H9 (cell line): Measurements from ENCODE around the gene TRMT112. TPM values are rescaled to one million over a fixed set of nuclear protein-coding genes. Genes with fewer than 3 reads are reported as not detected.

ENCODE experiments used
- DNase-seq: peaks from one replicate; pipeline ENCODE4 v3.0.0-alpha.2; 2017
- H2AFZ ChIP-seq: one replicate; pipeline ENCODE4 v1.6.1; 2013; ENCODE audit warnings: mild to moderate bottlenecking, low read length, control low read depth, moderate library complexity
- H2AK5ac ChIP-seq: 2 replicates; pipeline ENCODE4 v1.6.1; 2013; ENCODE audit warnings: low read length, control low read depth, mixed read lengths; ENCODE audit not compliant: insufficient read length
- H2BK120ac ChIP-seq: one replicate; pipeline ENCODE4 v1.6.1; 2013; ENCODE audit warnings: low read depth, mild to moderate bottlenecking, low read length, control low read depth, inconsistent platforms; ENCODE audit not compliant: poor library complexity, severe bottlenecking
- H2BK12ac ChIP-seq: 2 replicates; pipeline ENCODE4 v1.6.1; 2013; ENCODE audit warnings: low read length, control low read depth, mixed read lengths, low read depth; ENCODE audit not compliant: insufficient read length
- H2BK15ac ChIP-seq: 2 replicates; pipeline ENCODE4 v1.6.1; 2013; ENCODE audit warnings: low read depth, low read length, control low read depth
- H2BK20ac ChIP-seq: one replicate; pipeline ENCODE4 v1.6.1; 2013; ENCODE audit warnings: low read depth, mild to moderate bottlenecking, low read length, control low read depth, inconsistent platforms; ENCODE audit not compliant: poor library complexity, severe bottlenecking
- H2BK5ac ChIP-seq: 2 replicates; pipeline ENCODE4 v1.6.1; 2013; ENCODE audit warnings: low read length, control low read depth, mixed read lengths; ENCODE audit not compliant: insufficient read length
- H3K14ac ChIP-seq: 2 replicates; pipeline ENCODE4 v1.6.1; 2013; ENCODE audit warnings: low read length, control low read depth; ENCODE audit not compliant: insufficient read depth
- H3K18ac ChIP-seq: 2 replicates; pipeline ENCODE4 v1.6.1; 2013; ENCODE audit warnings: low read depth, mild to moderate bottlenecking, mixed read lengths, low read length, control low read depth; ENCODE audit not compliant: insufficient read length
- H3K23ac ChIP-seq: 2 replicates; pipeline ENCODE4 v1.6.1; 2013; ENCODE audit warnings: low read length, control low read depth, mixed read lengths, low read depth; ENCODE audit not compliant: insufficient read length
- H3K23me2 ChIP-seq: 2 replicates; pipeline ENCODE4 v1.6.1; 2013; ENCODE audit warnings: low read depth, mild to moderate bottlenecking, mixed read lengths, low read length, control low read depth; ENCODE audit not compliant: insufficient read length, poor library complexity, severe bottlenecking
- H3K27ac ChIP-seq: 2 replicates; pipeline ENCODE4 v1.5.1; 2013; ENCODE audit warnings: low read length, control low read depth, mixed read lengths, low read depth; ENCODE audit not compliant: insufficient read length
- H3K27me3 ChIP-seq: 2 replicates; pipeline ENCODE4 v1.6.1; 2013; ENCODE audit warnings: low read length, control low read depth, inconsistent platforms; ENCODE audit not compliant: insufficient read depth
- H3K4ac ChIP-seq: 2 replicates; pipeline ENCODE4 v1.6.1; 2013; ENCODE audit warnings: low read depth, mild to moderate bottlenecking, control low read depth, inconsistent platforms, low read length, moderate library complexity
- H3K4me1 ChIP-seq: 2 replicates; pipeline ENCODE4 v1.6.1; 2013; ENCODE audit warnings: low read length, control low read depth, inconsistent platforms; ENCODE audit not compliant: insufficient read depth
- H3K4me2 ChIP-seq: 2 replicates; pipeline ENCODE4 v1.6.1; 2013; ENCODE audit warnings: low read length, control low read depth, mixed read lengths; ENCODE audit not compliant: insufficient read length, insufficient read depth
- H3K56ac ChIP-seq: 2 replicates; pipeline ENCODE4 v1.6.1; 2013; ENCODE audit warnings: low read depth, mild to moderate bottlenecking, mixed read lengths, low read length, control low read depth; ENCODE audit not compliant: insufficient read length
- H3K79me1 ChIP-seq: 2 replicates; pipeline ENCODE4 v1.6.1; 2013; ENCODE audit warnings: low read depth, mild to moderate bottlenecking, moderate library complexity, low read length, control low read depth, inconsistent platforms; ENCODE audit not compliant: insufficient read depth, poor library complexity, severe bottlenecking
- H3K79me2 ChIP-seq: 2 replicates; pipeline ENCODE4 v1.6.1; 2013; ENCODE audit warnings: low read length, control low read depth, inconsistent platforms; ENCODE audit not compliant: insufficient read depth
- H3K9ac ChIP-seq: 2 replicates; pipeline ENCODE4 v1.6.1; 2013; ENCODE audit warnings: low read length, control low read depth, mixed read lengths; ENCODE audit not compliant: insufficient read length; ENCODE audit errors: extremely low read depth
- H3K9me3 ChIP-seq: one replicate; pipeline ENCODE4 v1.6.1; 2013; ENCODE audit warnings: low read depth, low read length, inconsistent platforms; ENCODE audit not compliant: control insufficient read depth
- H3T11ph ChIP-seq: one replicate; pipeline ENCODE4 v1.6.1; 2013; ENCODE audit warnings: mild to moderate bottlenecking, low read length, control low read depth, inconsistent platforms
- H4K20me1 ChIP-seq: one replicate; pipeline ENCODE4 v1.6.1; 2013; ENCODE audit not compliant: control insufficient read depth, insufficient read length, insufficient read depth
- H4K5ac ChIP-seq: 2 replicates; pipeline ENCODE4 v1.6.1; 2013; ENCODE audit warnings: low read depth, mild to moderate bottlenecking, mixed read lengths, low read length, control low read depth; ENCODE audit not compliant: insufficient read length
- H4K8ac ChIP-seq: replicated peaks from 2 replicates; pipeline ENCODE4 v1.6.1; 2013; ENCODE audit warnings: low read length, control low read depth, mixed read lengths, low read depth; ENCODE audit not compliant: insufficient read length
- H4K91ac ChIP-seq: 2 replicates; pipeline ENCODE4 v1.6.1; 2013; ENCODE audit warnings: low read depth, mild to moderate bottlenecking, moderate library complexity, mixed read lengths, low read length, control low read depth; ENCODE audit not compliant: insufficient read length
- H3K27ac Mint-ChIP-seq, 3 experiments: 2 replicates in 2 of 3; 3 replicates in 1 of 3; pipeline ENCODE4 v1.8.0; 2020 to 2021; ENCODE audit warnings: mixed read lengths in 3 of 3, mild to moderate bottlenecking in 1 of 3, moderate library complexity in 1 of 3
- H3K27me3 Mint-ChIP-seq: 2 replicates; pipeline ENCODE4 v1.8.0; 2021; ENCODE audit warnings: low read depth, mild to moderate bottlenecking, moderate library complexity, mixed read lengths
- H3K36me3 Mint-ChIP-seq, 3 experiments: 2 replicates in 2 of 3; 3 replicates in 1 of 3; pipeline ENCODE4 v1.8.0; 2020 to 2021; ENCODE audit warnings: low read depth in 3 of 3, mixed read lengths in 3 of 3; ENCODE audit not compliant: insufficient read depth in 1 of 3
- H3K4me1 Mint-ChIP-seq, 2 experiments: 2 replicates each; pipeline ENCODE4 v1.8.0; 2020; ENCODE audit warnings: mixed read lengths in 2 of 2
- H3K4me3 Mint-ChIP-seq, 2 experiments: 2 replicates in 1 of 2; 3 replicates in 1 of 2; pipeline ENCODE4 v1.8.0; 2020 to 2021; ENCODE audit warnings: mild to moderate bottlenecking in 2 of 2, mixed read lengths in 2 of 2, moderate library complexity in 1 of 2
- H3K9me3 Mint-ChIP-seq, 2 experiments: 2 replicates in 1 of 2; 3 replicates in 1 of 2; pipeline ENCODE4 v1.8.0; 2020; ENCODE audit warnings: mild to moderate bottlenecking in 2 of 2, mixed read lengths in 2 of 2, moderate library complexity in 1 of 2
- WGBS: extraction: QIAGEN DNeasy Blood & Tissue Kit; methylation state at CpG from one replicate; pipeline ENCODE4 v1.1.7; 2013; ENCODE audit warnings: missing lambda C conversion rate, low lambda C conversion rate, mixed read lengths; ENCODE audit not compliant: insufficient read length; ENCODE audit errors: extremely low coverage; 5-methylcytosine and 5-hydroxymethylcytosine counted together
- total RNA-seq: library from RNA; stranded (reverse); gene quantifications from 2 replicates; pipeline ENCODE4 v1.2.1, GENCODE V29; 2021
- TF ChIP-seq, protein P1 (sequence below): fragments of 200-600 bp; sonication (generic); conservative IDR thresholded peaks from 3 replicates; pipeline ENCODE4 v1.8.0; 2021; ENCODE audit warnings: antibody characterized with exemption, mild to moderate bottlenecking

The TRMT112 gene
- total RNA-seq, 1 experiment from 2014 or later: 315 TPM

DNA sequence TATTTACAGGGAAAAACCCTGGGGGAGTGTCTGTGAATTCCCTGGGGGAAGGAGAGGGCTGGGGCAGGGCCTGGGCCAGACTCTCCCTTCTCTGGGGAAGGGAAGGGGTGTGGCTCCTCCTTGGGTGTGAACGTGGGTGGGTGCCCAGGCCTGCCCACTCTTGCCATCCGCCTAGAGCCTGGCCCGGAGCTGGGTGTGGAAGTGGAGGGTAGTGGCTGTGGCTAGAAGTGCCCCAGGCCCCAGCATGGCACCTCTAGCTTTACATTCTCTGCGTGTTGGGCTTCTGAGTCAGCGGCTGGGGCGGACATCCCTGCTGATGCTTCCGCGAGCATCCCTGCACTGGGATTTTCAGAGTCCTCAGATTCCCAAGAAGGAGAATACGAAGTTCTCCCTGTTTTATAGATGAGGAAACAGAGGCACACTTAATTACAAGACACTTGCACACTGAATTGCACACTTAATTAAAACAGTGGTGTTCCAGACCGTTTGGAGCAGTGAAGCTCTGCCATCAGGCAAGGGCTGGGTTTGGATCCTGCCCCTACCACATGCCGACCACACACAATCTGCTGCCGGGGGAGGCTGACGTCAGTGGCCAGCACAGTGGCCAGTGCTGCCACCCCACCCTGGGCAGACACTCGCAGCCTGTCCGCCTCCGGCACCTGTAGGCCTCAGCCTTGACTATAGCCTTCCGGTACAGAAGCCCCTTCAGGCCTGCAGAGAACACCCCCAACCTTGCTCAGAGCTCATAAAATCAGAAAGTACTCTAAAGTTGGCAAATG, 40.5 kb downstream of the TRMT112 start:
- H3T11ph ChIP-seq: no peak overlapping the region
- no peaks in the 10 kb centered on the region for H3K27me3 ChIP-seq
- Mint-ChIP-seq H3K9me3 (no peaks in the 10 kb centered on the region), H3K27me3 (no peaks in the 10 kb centered on the region; the same call in none of the 2 replicates), H3K4me1 (peaks cover 10 to 15% of the 10 kb centered on the region in 2 experiments), H3K36me3 (peaks cover 0 to 16% (median 15%) of the 10 kb centered on the region in 3 experiments; a peak in 5 of 7 replicates), H3K4me3 (no peak overlapping the region), H3K27ac (no peak overlapping the region)
- H2AFZ ChIP-seq: no peak overlapping the region
- peaks cover 2% of the 10 kb centered on the region for H4K20me1 ChIP-seq
- H2BK15ac ChIP-seq: no peak overlapping the region
- no peak overlapping the region for H2BK120ac ChIP-seq
- H3K79me1 ChIP-seq: no peaks in the 10 kb centered on the region
- no peak overlapping the region for H3K23ac ChIP-seq
- no peak for DNase-seq
- no peak overlapping the region for H3K27ac ChIP-seq
- H3K14ac ChIP-seq: no peak overlapping the region
- no CpG with 5 or more reads among the region's 17 CpGs for WGBS
- no peak overlapping the region for H2BK20ac ChIP-seq
- TF ChIP-seq, protein P1, sequence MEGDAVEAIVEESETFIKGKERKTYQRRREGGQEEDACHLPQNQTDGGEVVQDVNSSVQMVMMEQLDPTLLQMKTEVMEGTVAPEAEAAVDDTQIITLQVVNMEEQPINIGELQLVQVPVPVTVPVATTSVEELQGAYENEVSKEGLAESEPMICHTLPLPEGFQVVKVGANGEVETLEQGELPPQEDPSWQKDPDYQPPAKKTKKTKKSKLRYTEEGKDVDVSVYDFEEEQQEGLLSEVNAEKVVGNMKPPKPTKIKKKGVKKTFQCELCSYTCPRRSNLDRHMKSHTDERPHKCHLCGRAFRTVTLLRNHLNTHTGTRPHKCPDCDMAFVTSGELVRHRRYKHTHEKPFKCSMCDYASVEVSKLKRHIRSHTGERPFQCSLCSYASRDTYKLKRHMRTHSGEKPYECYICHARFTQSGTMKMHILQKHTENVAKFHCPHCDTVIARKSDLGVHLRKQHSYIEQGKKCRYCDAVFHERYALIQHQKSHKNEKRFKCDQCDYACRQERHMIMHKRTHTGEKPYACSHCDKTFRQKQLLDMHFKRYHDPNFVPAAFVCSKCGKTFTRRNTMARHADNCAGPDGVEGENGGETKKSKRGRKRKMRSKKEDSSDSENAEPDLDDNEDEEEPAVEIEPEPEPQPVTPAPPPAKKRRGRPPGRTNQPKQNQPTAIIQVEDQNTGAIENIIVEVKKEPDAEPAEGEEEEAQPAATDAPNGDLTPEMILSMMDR: no peak
- H4K5ac ChIP-seq: no peak overlapping the region
- no peak overlapping the region for H2BK5ac ChIP-seq
- peaks cover under 1% of the 10 kb centered on the region for H3K23me2 ChIP-seq
- no peak overlapping the region for H4K8ac ChIP-seq
- H3K18ac ChIP-seq: no peak overlapping the region
- no peak overlapping the region for H4K91ac ChIP-seq
- no peak overlapping the region for H2BK12ac ChIP-seq
- H3K56ac ChIP-seq: no peak overlapping the region
- no peak overlapping the region for H2AK5ac ChIP-seq
- no peak overlapping the region for H3K4ac ChIP-seq
- H3K9me3 ChIP-seq: no peaks in the 10 kb centered on the region
- H3K79me2 ChIP-seq: no peaks in the 10 kb centered on the region
- H3K4me1 ChIP-seq: no peaks in the 10 kb centered on the region
- H3K9ac ChIP-seq: no peak overlapping the region
- no peak overlapping the region for H3K4me2 ChIP-seq
